ENCODE results near the gene PRR14L. TPM values are rescaled to one million over a fixed set of nuclear protein-coding genes. Genes with fewer than 3 reads are reported as not detected.
"Not testable (repeated sequence)": the region's sequence is repeated elsewhere in the genome, so short reads cannot be mapped to it uniquely, and the experiment has no call there.

PRR14L gene
- total RNA-seq, 2 donors from 2014 or later = 50.3 to 57.4 TPM

- ATAC-seq (no peak), DNase-seq (ENCODE audit: low spot score in 2 of 2) (no peak)
- Mint-ChIP-seq H3K36me3 (peaks cover 16 to 20% of the 10 kb centered on the region in 2 donors), H3K9me3 (no peaks in the 10 kb centered on the region), H3K27ac (peak overlapping the region; percentile 95 to 96)
Measured at GRCh38 chr22:31748490-31748889, 1.4 kb downstream of the PRR14L start.

- Mint-ChIP-seq H3K36me3 (peaks cover 16 to 20% of the 10 kb centered on the region in 2 donors), H3K9me3 (no peaks in the 10 kb centered on the region), H3K27ac (peak overlapping the region; percentile 33 to 95)
- ATAC-seq (no peak), DNase-seq (ENCODE audit: low spot score in 2 of 2) (no peak)
Measured at GRCh38 chr22:31747441-31747840, 2.5 kb downstream of the PRR14L start.

GRCh38 chr22:31743871-31744270 is 6.1 kb downstream of the PRR14L start:
- H3K27ac Mint-ChIP-seq = no peak overlapping the region
- ATAC-seq = no peak
- no peak for DNase-seq (ENCODE audit: low spot score in 2 of 2)
- H3K36me3 Mint-ChIP-seq = peaks cover 9 to 14% of the 10 kb centered on the region in 2 donors
- H3K9me3 Mint-ChIP-seq = no peaks in the 10 kb centered on the region

- Mint-ChIP-seq H3K9me3 (no peaks in the 10 kb centered on the region), H3K27ac (peak overlapping the region; percentile 54 to 91), H3K36me3 (peaks cover 3 to 6% of the 10 kb centered on the region in 2 donors)
- ATAC-seq (no peak), DNase-seq (ENCODE audit: low spot score in 2 of 2) (no peak)
Measured at GRCh38 chr22:31742682-31743081, 7.2 kb downstream of the PRR14L start.

GRCh38 chr22:31742115-31742514 is 7.8 kb downstream of the PRR14L start:
- Mint-ChIP-seq H3K9me3 (no peaks in the 10 kb centered on the region), H3K27ac (peak overlapping the region; percentile 54 to 68), H3K36me3 (peaks cover 0 to under 1% of the 10 kb centered on the region in 2 donors)
- DNase-seq (ENCODE audit: low spot score in 2 of 2) = no peak
- no peak for ATAC-seq

- DNase-seq (ENCODE audit: low spot score in 2 of 2); H3K36me3 Mint-ChIP-seq; ATAC-seq; H3K9me3 Mint-ChIP-seq: not testable (repeated sequence)
- peak overlapping the region in 1 of 2 donors; percentile 90 for H3K27ac Mint-ChIP-seq
Measured at GRCh38 chr22:31740314-31740713, 9.6 kb downstream of the PRR14L start.

GRCh38 chr22:31739795-31740201 is 10.1 kb downstream of the PRR14L start:
- no peak for ATAC-seq
- H3K27ac Mint-ChIP-seq = no peak overlapping the region
- no peak for DNase-seq (ENCODE audit: low spot score in 2 of 2)
- H3K9me3 Mint-ChIP-seq = no peaks in the 10 kb centered on the region
- peaks cover 0 to under 1% of the 10 kb centered on the region in 2 donors for H3K36me3 Mint-ChIP-seq

- peaks cover 0 to 9% of the 10 kb centered on the region in 2 donors for H3K36me3 Mint-ChIP-seq
- H3K9me3 Mint-ChIP-seq = no peaks in the 10 kb centered on the region
- no peak for ATAC-seq
- DNase-seq (ENCODE audit: low spot score in 2 of 2) = no peak
- peak overlapping the region; percentile 11 to 58 for H3K27ac Mint-ChIP-seq
Measured at GRCh38 chr22:31738566-31738965, 11.4 kb downstream of the PRR14L start.

- Mint-ChIP-seq H3K36me3 (peaks cover 0 to 14% of the 10 kb centered on the region in 2 donors), H3K27ac (peak overlapping the region in 1 of 2 donors; percentile 11), H3K9me3 (no peaks in the 10 kb centered on the region)
- DNase-seq (ENCODE audit: low spot score in 2 of 2) = no peak
- peak; percentile 14 to 60 for ATAC-seq
Measured at GRCh38 chr22:31737932-31738331, 12.0 kb downstream of the PRR14L start.

GRCh38 chr22:31736458-31736857 is 13.5 kb downstream of the PRR14L start:
- H3K27ac Mint-ChIP-seq = no peak overlapping the region
- ATAC-seq = no peak
- H3K36me3 Mint-ChIP-seq = peaks cover 0 to 14% of the 10 kb centered on the region in 2 donors

GRCh38 chr22:31734512-31734911 is 15.4 kb downstream of the PRR14L start:
- H3K9me3 Mint-ChIP-seq = no peaks in the 10 kb centered on the region
- H3K36me3 Mint-ChIP-seq = peaks cover 0 to 14% of the 10 kb centered on the region in 2 donors

More at GRCh38 chr22:31736458-31736857, 13.5 kb downstream of the PRR14L start:
- no peak for DNase-seq (ENCODE audit: low spot score in 2 of 2)
- no peaks in the 10 kb centered on the region for H3K9me3 Mint-ChIP-seq

GRCh38 chr22:31733580-31734079 is 16.3 kb downstream of the PRR14L start:
- peak; percentile 62 to 70 for ATAC-seq
- no peak for DNase-seq (ENCODE audit: low spot score in 2 of 2)
- Mint-ChIP-seq H3K27ac (peak overlapping the region; percentile 69 to 77), H3K9me3 (no peaks in the 10 kb centered on the region), H3K36me3 (peaks cover 0 to 14% of the 10 kb centered on the region in 2 donors)

More at GRCh38 chr22:31734512-31734911, 15.4 kb downstream of the PRR14L start:
- peak overlapping the region in 1 of 2 donors; percentile 52 for H3K27ac Mint-ChIP-seq
- ATAC-seq (no peak), DNase-seq (ENCODE audit: low spot score in 2 of 2) (no peak)

- Mint-ChIP-seq H3K9me3 (no peaks in the 10 kb centered on the region), H3K36me3 (peaks cover 0 to 14% of the 10 kb centered on the region in 2 donors), H3K27ac (peak overlapping the region in 1 of 2 donors; percentile 8)
- ATAC-seq (no peak), DNase-seq (ENCODE audit: low spot score in 2 of 2) (no peak)
Measured at GRCh38 chr22:31732089-31732829, 17.7 kb downstream of the PRR14L start.

- no peak for ATAC-seq
- H3K27ac Mint-ChIP-seq = no peak overlapping the region
- peaks cover 0 to 14% of the 10 kb centered on the region in 2 donors for H3K36me3 Mint-ChIP-seq
- DNase-seq (ENCODE audit: low spot score in 2 of 2) = no peak
- H3K9me3 Mint-ChIP-seq = no peaks in the 10 kb centered on the region
Measured at GRCh38 chr22:31730344-31730711, 19.6 kb downstream of the PRR14L start.

GRCh38 chr22:31728857-31729256 is 21.1 kb downstream of the PRR14L start:
- Mint-ChIP-seq H3K9me3 (no peaks in the 10 kb centered on the region), H3K27ac (no peak overlapping the region), H3K36me3 (peaks cover 0 to 5% of the 10 kb centered on the region in 2 donors)
- ATAC-seq = no peak
- DNase-seq (ENCODE audit: low spot score in 2 of 2) = no peak

GRCh38 chr22:31726692-31727091 is 23.2 kb downstream of the PRR14L start:
- DNase-seq (ENCODE audit: low spot score in 2 of 2) (no peak), ATAC-seq (no peak)
- Mint-ChIP-seq H3K9me3 (no peaks in the 10 kb centered on the region), H3K36me3 (no peaks in the 10 kb centered on the region), H3K27ac (no peak overlapping the region)

GRCh38 chr22:31723723-31724122 is 26.2 kb downstream of the PRR14L start:
- Mint-ChIP-seq H3K27ac (no peak overlapping the region), H3K36me3 (peaks cover 5 to 9% of the 10 kb centered on the region in 2 donors), H3K9me3 (no peaks in the 10 kb centered on the region)
- ATAC-seq (no peak), DNase-seq (ENCODE audit: low spot score in 2 of 2) (no peak)
